ENCODE results near the gene ARHGAP40. TPM values are rescaled to one million over a fixed set of nuclear protein-coding genes. Genes with fewer than 3 reads are reported as not detected.

The ARHGAP40 gene
- total and polyA plus RNA-seq, 2 of the 13 experiments (the other 11 are each of a cell fraction or from before 2014, with no cell fraction given), result 0.75 to 2.1 TPM

DNA sequence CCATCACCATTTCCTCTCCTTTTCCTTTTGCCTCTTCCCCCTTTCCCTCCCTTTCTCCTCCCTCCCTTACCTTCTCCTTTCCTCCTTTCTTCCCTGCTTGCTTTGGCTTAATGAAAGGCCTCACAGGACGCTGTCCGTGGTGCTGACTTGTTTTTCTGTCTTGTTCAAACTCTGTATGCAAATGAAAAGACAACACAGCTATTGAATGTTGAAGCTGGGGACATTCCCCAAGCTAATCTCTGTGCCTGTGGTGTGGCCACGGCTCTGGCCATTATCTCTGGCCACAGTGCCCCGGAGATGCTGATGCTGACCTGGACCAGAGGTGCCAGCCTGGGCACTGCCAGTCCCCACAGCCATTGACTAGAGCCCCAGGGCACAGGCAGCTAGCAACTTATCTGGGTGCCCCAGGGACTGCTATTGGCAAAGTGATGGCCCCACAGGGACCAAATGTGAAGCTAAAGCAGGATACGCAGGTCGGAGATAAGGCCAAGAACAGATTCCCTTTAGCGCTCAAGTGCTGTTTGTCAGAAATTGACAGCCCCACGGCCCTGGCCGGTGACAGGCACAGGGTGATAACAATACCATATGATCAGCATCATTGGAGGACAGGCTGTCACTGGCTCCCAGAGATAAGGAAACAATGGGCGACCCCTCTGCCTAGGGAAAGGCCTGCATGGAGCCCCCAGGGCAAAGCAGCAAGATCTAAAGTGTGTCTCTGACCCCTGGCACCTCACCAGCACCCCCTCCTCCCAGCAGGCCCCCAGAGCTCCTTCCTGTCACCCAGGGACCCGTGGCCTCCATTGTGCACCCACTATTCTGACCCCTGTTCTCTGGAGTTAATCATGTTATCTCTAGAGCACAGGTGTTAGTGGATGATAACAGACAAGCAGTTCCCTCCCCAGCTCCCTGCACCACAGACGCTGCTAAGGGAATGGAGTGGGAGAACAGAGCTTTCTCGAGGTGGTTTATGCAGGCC, 91.1 kb downstream of the ARHGAP40 start (continued):
- TF ChIP-seq, protein P1, sequence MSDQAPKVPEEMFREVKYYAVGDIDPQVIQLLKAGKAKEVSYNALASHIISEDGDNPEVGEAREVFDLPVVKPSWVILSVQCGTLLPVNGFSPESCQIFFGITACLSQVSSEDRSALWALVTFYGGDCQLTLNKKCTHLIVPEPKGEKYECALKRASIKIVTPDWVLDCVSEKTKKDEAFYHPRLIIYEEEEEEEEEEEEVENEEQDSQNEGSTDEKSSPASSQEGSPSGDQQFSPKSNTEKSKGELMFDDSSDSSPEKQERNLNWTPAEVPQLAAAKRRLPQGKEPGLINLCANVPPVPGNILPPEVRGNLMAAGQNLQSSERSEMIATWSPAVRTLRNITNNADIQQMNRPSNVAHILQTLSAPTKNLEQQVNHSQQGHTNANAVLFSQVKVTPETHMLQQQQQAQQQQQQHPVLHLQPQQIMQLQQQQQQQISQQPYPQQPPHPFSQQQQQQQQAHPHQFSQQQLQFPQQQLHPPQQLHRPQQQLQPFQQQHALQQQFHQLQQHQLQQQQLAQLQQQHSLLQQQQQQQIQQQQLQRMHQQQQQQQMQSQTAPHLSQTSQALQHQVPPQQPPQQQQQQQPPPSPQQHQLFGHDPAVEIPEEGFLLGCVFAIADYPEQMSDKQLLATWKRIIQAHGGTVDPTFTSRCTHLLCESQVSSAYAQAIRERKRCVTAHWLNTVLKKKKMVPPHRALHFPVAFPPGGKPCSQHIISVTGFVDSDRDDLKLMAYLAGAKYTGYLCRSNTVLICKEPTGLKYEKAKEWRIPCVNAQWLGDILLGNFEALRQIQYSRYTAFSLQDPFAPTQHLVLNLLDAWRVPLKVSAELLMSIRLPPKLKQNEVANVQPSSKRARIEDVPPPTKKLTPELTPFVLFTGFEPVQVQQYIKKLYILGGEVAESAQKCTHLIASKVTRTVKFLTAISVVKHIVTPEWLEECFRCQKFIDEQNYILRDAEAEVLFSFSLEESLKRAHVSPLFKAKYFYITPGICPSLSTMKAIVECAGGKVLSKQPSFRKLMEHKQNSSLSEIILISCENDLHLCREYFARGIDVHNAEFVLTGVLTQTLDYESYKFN (CRISPR knock-in tag; conservative IDR thresholded peaks at IDR 0.05), result no peak
- TF ChIP-seq, protein P2, sequence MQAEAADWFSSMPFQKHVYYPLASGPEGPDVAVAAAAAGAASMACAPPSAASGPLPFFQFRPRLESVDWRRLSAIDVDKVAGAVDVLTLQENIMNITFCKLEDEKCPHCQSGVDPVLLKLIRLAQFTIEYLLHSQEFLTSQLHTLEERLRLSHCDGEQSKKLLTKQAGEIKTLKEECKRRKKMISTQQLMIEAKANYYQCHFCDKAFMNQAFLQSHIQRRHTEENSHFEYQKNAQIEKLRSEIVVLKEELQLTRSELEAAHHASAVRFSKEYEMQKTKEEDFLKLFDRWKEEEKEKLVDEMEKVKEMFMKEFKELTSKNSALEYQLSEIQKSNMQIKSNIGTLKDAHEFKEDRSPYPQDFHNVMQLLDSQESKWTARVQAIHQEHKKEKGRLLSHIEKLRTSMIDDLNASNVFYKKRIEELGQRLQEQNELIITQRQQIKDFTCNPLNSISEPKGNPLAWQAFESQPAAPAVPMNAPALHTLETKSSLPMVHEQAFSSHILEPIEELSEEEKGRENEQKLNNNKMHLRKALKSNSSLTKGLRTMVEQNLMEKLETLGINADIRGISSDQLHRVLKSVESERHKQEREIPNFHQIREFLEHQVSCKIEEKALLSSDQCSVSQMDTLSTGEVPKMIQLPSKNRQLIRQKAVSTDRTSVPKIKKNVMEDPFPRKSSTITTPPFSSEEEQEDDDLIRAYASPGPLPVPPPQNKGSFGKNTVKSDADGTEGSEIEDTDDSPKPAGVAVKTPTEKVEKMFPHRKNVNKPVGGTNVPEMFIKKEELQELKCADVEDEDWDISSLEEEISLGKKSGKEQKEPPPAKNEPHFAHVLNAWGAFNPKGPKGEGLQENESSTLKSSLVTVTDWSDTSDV (CRISPR knock-in tag; IDR thresholded peaks at IDR 0.05), result no peak
- TF ChIP-seq ZNF879 (CRISPR knock-in tag; IDR thresholded peaks at IDR 0.05) (no peak), ZNF121 (CRISPR knock-in tag; IDR thresholded peaks at IDR 0.05) (no peak), SNAPC4 (CRISPR knock-in tag; IDR thresholded peaks at IDR 0.05) (no peak), ZNF7 (CRISPR knock-in tag; IDR thresholded peaks at IDR 0.05) (peak; percentile 61; the same call in 1 of the 2 replicates), ZNF740 (CRISPR knock-in tag; IDR thresholded peaks at IDR 0.05) (no peak), SRY (CRISPR knock-in tag; IDR thresholded peaks at IDR 0.05) (peak; percentile 87; the same call in 1 of the 2 replicates), FOXK2 (IDR thresholded peaks at IDR 0.05) (no peak), MAFF (IDR thresholded peaks at IDR 0.05; ENCODE audit: low read depth, low read length) (no peak), ZBTB38 (CRISPR knock-in tag; IDR thresholded peaks at IDR 0.05) (no peak)
- TF ChIP-seq, protein P3, sequence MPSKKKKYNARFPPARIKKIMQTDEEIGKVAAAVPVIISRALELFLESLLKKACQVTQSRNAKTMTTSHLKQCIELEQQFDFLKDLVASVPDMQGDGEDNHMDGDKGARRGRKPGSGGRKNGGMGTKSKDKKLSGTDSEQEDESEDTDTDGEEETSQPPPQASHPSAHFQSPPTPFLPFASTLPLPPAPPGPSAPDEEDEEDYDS (CRISPR knock-in tag; IDR thresholded peaks at IDR 0.05), result peak; percentile 76
- TF ChIP-seq, protein P4, sequence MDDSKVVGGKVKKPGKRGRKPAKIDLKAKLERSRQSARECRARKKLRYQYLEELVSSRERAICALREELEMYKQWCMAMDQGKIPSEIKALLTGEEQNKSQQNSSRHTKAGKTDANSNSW (CRISPR knock-in tag; IDR thresholded peaks at IDR 0.05; ENCODE audit: borderline replicate concordance), result no peak
